Lower leg skin (tissue), 4 donors: ENCODE measurements around the gene PCARE. TPM values are rescaled to one million over a fixed set of nuclear protein-coding genes. Genes with fewer than 3 reads are reported as not detected.

Experiments
- DNase-seq, 2 donors: peaks; one replicate each; pipeline ENCODE4 v3.0.0-alpha.2; 2019; ENCODE audit warnings: low spot score in 2 of 2
- H3K4me3 ChIP-seq: fragments of 200-600 bp; sonication (generic); 2 replicates; pipeline ENCODE4 v1.5.1; 2017; ENCODE audit warnings: mild to moderate bottlenecking, low read depth; ENCODE audit not compliant: poor library complexity, severe bottlenecking
- POLR2A ChIP-seq, 2 donors: fragments of 450-650 bp; IDR thresholded peaks; one replicate each; pipeline ENCODE4 v1.6.1; 2016 to 2017; ENCODE audit warnings: antibody characterized with exemption in 2 of 2, mild to moderate bottlenecking in 1 of 2, moderate library complexity in 1 of 2
- WGBS, 2 donors: methylation state at CpG; one replicate each; pipeline ENCODE4 v1.1.5; 2018; 5-methylcytosine and 5-hydroxymethylcytosine counted together
- intact Hi-C: fragments of 100-400 bp; cut with DNase I; formaldehyde crosslinking; loops from one replicate; pipeline ENCODE4 v1.15.0; 2023; ENCODE audit warnings: low total_unique reads
- total RNA-seq, 4 donors: library from RNA; depleted of rRNA; stranded (reverse); fragments of >200 nt; gene quantifications; one replicate each; pipeline ENCODE4 v1.1.0, GENCODE V29; 2016
- TF ChIP-seq, protein P1 (sequence below), 3 donors: fragments of 450-650 bp; IDR thresholded peaks; one replicate each; pipeline ENCODE4 v1.5.1; 2016; ENCODE audit warnings: antibody characterized with exemption in 3 of 3, mild to moderate bottlenecking in 3 of 3, moderate library complexity in 2 of 3

PCARE gene
- total RNA-seq, 4 donors from 2014 or later, result 0.02 to 0.13 TPM; not detected in 2

DNA sequence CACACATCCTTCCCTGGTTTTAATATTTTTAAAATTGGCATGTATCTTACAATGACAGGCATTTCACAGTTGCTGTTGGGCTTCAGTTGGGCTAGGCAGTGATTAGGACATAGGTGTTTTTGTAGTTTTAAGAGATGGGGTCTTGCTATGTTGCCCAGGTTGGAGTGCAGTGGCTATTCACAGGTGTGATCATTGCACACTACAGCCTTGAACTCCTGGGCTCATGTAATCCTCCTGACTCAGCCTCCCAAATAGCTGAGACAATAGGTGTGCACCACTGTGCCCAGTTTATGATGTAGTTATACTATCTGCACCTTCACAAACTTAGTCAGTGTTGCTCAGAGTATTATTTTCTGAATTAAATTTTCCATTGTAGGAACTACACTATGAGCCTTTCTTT, 43.3 kb downstream of the PCARE start:
- intact Hi-C loops, result no loop called here
- no peak for DNase-seq
- H3K4me3 ChIP-seq, result no peak overlapping the region
- TF ChIP-seq, protein P1, sequence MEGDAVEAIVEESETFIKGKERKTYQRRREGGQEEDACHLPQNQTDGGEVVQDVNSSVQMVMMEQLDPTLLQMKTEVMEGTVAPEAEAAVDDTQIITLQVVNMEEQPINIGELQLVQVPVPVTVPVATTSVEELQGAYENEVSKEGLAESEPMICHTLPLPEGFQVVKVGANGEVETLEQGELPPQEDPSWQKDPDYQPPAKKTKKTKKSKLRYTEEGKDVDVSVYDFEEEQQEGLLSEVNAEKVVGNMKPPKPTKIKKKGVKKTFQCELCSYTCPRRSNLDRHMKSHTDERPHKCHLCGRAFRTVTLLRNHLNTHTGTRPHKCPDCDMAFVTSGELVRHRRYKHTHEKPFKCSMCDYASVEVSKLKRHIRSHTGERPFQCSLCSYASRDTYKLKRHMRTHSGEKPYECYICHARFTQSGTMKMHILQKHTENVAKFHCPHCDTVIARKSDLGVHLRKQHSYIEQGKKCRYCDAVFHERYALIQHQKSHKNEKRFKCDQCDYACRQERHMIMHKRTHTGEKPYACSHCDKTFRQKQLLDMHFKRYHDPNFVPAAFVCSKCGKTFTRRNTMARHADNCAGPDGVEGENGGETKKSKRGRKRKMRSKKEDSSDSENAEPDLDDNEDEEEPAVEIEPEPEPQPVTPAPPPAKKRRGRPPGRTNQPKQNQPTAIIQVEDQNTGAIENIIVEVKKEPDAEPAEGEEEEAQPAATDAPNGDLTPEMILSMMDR (IDR thresholded peaks at IDR 0.05), result no peak
- TF ChIP-seq POLR2A (IDR thresholded peaks at IDR 0.05), result no peak

DNA sequence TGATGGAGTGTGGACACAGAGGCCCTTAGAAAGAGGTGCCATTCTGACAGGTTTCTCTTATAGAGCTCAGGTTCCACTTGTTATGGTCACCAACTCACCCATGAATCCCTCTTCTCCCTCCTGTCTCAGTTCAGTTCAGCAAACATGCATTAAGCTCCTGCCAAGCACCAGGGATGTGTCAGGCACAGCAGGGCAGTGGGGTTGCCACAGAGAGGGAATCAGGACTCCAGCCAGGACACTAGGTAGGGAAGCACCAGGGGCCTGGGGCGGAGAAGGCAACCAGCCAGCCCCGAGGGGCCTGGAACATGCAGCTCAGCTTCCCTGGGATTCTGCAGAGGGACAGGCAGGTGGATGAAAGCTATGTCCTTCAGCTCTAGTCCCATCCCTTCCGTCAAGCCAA, 48.6 kb downstream of the PCARE start:
- TF ChIP-seq, protein P1 (IDR thresholded peaks at IDR 0.05), result no peak
- TF ChIP-seq POLR2A (IDR thresholded peaks at IDR 0.05), result no peak
- DNase-seq, result no peak
- intact Hi-C loops, result no loop called here
- no peak overlapping the region for H3K4me3 ChIP-seq
- 93 to 95% methylated on average over 3 of the region's 3 CpGs for WGBS, 2 donors

DNA sequence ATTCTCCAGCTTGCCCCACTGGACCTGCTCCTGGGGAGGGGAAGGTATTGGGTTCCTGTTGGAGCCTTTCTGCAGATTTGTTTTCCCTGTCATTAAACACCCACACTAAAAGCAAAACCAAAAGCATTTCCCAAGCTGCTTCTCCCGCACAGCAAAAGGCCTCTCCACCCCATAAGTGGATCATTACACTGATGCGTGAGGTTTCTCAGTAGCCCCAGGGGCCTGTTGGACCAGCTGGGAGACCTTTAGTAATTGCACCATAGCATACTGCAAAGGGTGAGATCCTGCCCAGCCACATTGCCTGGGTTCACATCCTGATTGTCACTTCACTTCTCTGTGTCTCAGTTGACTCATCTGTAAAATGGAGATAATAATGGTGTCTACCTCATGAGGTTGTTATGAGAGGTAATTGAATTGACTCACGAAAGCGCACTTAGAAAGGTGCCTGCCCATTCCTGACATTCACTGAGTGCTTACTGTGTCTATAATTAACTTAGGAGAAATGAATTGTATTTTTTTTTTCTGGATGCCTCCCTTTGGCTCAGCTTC, 49.4 kb downstream of the PCARE start:
- intact Hi-C loops, result no loop called here
- 67 to 72% methylated on average over 4 of the region's 4 CpGs for WGBS, 2 donors
- TF ChIP-seq POLR2A (IDR thresholded peaks at IDR 0.05), result no peak
- TF ChIP-seq, protein P1 (IDR thresholded peaks at IDR 0.05), result no peak
- H3K4me3 ChIP-seq, result no peak overlapping the region
- DNase-seq, result no peak

DNA sequence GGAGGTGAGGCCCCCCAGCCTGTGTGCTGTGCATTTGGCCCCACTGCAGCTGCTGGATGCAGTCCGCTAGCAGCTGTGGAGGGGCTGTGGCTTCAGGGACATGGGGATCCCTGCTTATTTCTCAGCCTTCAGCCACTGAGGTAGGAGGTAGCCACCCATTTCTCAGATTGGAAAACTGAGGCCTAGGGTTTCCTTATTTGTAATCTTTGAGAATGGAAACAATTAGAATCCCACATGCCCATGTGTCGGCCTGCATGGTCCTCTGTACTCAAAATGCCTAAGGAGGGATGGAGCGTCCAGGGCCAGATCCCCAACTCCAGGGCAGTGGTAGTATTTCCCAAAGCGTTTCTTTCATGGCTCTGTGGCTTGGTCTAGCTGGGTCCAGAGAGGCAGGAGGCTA, 51.1 kb downstream of the PCARE start:
- DNase-seq, result no peak
- TF ChIP-seq POLR2A (IDR thresholded peaks at IDR 0.05), result no peak
- TF ChIP-seq, protein P1 (IDR thresholded peaks at IDR 0.05), result no peak
- WGBS, 2 donors, result 93 to 96% methylated on average over 4 of the region's 4 CpGs
- intact Hi-C loops, result no loop called here
- no peak overlapping the region for H3K4me3 ChIP-seq

DNA sequence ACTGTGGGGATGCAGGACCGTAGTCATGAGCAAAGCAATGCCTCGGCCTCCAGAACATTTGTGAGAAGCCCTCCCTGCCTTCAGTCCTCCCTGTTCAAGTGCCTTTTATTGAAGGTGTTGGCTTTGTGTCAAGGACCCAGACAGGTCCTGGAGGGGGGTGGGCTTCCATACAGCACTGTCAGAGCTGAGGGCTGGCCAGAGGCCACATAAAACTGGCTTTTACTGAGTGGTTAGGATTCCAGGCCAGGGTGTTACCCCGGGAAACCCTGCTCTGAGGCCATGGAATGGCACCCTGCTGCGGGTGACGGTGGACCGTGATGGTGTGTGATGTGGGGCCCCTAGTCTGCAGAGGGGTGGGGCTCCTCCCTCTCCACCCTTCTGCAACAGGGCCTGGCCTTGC, 51.6 kb downstream of the PCARE start:
- 75 to 83% methylated on average over 4 to 6 of the region's 6 CpGs for WGBS, 2 donors
- no peak for DNase-seq
- intact Hi-C loops, result no loop called here
- H3K4me3 ChIP-seq, result no peak overlapping the region
- TF ChIP-seq, protein P1 (IDR thresholded peaks at IDR 0.05), result no peak
- no peak for TF ChIP-seq POLR2A (IDR thresholded peaks at IDR 0.05)

DNA sequence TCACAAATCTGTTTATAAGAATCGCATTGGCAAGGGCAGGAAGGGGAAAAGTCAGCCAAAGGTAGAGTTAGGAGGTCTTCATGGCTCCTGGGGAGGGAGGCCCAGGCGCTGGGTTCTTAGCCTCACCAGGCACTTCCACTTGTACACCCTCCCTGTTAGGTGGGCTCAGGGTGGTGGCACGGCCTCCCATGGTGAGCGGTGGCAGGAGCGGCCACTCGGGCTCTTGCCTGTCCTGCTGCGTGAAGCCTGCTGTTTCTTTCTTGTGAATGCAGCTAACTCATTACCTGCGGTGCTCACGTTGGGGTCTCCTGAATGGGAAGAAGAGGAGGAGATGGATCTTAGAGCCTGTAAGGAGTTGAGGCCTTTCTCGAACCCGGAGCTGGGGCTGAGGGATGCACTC, 52.4 kb downstream of the PCARE start:
- H3K4me3 ChIP-seq, result no peak overlapping the region
- no peak for DNase-seq
- TF ChIP-seq, protein P1 (IDR thresholded peaks at IDR 0.05), result no peak
- no peak for TF ChIP-seq POLR2A (IDR thresholded peaks at IDR 0.05)
- intact Hi-C loops, result no loop called here
- WGBS, 2 donors, result 93 to 94% methylated on average over 11 of the region's 11 CpGs
